SK-N-SH (cell line): ENCODE data around the gene ETV1.

Experiments used
- CTCF ChIP-seq: fragments of 200-600 bp; sonication (generic); IDR thresholded peaks from 2 replicates; pipeline ENCODE4 v1.6.1; 2017; ENCODE audit warnings: antibody characterized with exemption, mild to moderate bottlenecking, moderate library complexity
- EZH2phosphoT487 ChIP-seq: fragments of 200-600 bp; sonication (generic); IDR thresholded peaks from 2 replicates; pipeline ENCODE4 v1.6.1; 2017; ENCODE audit warnings: low read depth, mixed run types, mild to moderate bottlenecking, antibody characterized with exemption, moderate library complexity, borderline replicate concordance
- GABPA ChIP-seq: IDR thresholded peaks from 2 replicates; pipeline ENCODE4 v1.4.0; 2012; ENCODE audit warnings: low read depth, mild to moderate bottlenecking
- NFIC ChIP-seq: IDR thresholded peaks from 2 replicates; pipeline ENCODE4 v1.4.0; 2012; ENCODE audit warnings: borderline replicate concordance
- RFX5 ChIP-seq: IDR thresholded peaks from 2 replicates; pipeline ENCODE4 v1.6.1; 2012; ENCODE audit warnings: mild to moderate bottlenecking, improper control_type of control experiment, low read length
- SMC3 ChIP-seq: IDR thresholded peaks from 2 replicates; pipeline ENCODE4 v1.6.1; 2012; ENCODE audit warnings: low read depth, low read length, improper control_type of control experiment
- TAF1 ChIP-seq: IDR thresholded peaks from 2 replicates; pipeline ENCODE4 v1.6.1; 2012; ENCODE audit warnings: low read depth, mild to moderate bottlenecking, low read length, moderate library complexity, borderline replicate concordance
- USF1 ChIP-seq: IDR thresholded peaks from 2 replicates; pipeline ENCODE4 v1.4.0; 2012; ENCODE audit warnings: low read depth, borderline replicate concordance
- YY1 ChIP-seq: IDR thresholded peaks from 2 replicates; pipeline ENCODE4 v1.4.0; 2012; ENCODE audit warnings: low read depth, mild to moderate bottlenecking
- TF ChIP-seq, protein P1 (sequence below): IDR thresholded peaks from 2 replicates; pipeline ENCODE4 v1.6.1; 2012; ENCODE audit warnings: mild to moderate bottlenecking, low read depth, low read length, moderate library complexity
- TF ChIP-seq, protein P2 (sequence below): fragments of 150-350 bp; IDR thresholded peaks from 2 replicates; pipeline ENCODE4 v1.6.1; 2017; ENCODE audit warnings: antibody characterized with exemption, low read length, low read depth, borderline replicate concordance
- TF ChIP-seq, protein P3 (sequence below): IDR thresholded peaks from 2 replicates; pipeline ENCODE4 v1.4.0; 2012; ENCODE audit warnings: low read depth

DNA sequence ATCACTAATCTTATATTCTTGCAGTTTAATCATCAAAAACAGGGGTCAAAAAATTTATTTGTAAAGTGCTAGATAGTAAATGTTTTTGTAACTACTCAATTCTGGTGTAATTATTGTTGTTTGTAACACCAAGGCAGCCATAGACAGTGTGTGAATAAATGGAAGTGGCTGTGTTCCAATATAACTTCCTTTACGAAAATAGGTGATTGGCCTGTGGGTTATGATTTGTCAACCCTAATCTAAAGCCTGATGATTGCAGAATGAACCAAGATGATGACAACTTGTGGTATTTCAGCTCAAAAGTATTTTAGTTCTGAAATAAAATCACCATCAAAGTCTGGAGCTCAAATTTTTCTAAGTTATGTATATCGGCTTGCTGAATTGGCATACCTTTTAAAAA lies 34.4 kb upstream of the ETV1 start:
- TF ChIP-seq CTCF (no peak), YY1 (no peak), GABPA (no peak), SMC3 (no peak), EZH2phosphoT487 (no peak), USF1 (no peak), RFX5 (no peak), NFIC (no peak), TAF1 (no peak)
- TF ChIP-seq, protein P1, sequence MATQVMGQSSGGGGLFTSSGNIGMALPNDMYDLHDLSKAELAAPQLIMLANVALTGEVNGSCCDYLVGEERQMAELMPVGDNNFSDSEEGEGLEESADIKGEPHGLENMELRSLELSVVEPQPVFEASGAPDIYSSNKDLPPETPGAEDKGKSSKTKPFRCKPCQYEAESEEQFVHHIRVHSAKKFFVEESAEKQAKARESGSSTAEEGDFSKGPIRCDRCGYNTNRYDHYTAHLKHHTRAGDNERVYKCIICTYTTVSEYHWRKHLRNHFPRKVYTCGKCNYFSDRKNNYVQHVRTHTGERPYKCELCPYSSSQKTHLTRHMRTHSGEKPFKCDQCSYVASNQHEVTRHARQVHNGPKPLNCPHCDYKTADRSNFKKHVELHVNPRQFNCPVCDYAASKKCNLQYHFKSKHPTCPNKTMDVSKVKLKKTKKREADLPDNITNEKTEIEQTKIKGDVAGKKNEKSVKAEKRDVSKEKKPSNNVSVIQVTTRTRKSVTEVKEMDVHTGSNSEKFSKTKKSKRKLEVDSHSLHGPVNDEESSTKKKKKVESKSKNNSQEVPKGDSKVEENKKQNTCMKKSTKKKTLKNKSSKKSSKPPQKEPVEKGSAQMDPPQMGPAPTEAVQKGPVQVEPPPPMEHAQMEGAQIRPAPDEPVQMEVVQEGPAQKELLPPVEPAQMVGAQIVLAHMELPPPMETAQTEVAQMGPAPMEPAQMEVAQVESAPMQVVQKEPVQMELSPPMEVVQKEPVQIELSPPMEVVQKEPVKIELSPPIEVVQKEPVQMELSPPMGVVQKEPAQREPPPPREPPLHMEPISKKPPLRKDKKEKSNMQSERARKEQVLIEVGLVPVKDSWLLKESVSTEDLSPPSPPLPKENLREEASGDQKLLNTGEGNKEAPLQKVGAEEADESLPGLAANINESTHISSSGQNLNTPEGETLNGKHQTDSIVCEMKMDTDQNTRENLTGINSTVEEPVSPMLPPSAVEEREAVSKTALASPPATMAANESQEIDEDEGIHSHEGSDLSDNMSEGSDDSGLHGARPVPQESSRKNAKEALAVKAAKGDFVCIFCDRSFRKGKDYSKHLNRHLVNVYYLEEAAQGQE = no peak
- TF ChIP-seq, protein P2, sequence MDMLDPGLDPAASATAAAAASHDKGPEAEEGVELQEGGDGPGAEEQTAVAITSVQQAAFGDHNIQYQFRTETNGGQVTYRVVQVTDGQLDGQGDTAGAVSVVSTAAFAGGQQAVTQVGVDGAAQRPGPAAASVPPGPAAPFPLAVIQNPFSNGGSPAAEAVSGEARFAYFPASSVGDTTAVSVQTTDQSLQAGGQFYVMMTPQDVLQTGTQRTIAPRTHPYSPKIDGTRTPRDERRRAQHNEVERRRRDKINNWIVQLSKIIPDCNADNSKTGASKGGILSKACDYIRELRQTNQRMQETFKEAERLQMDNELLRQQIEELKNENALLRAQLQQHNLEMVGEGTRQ = no peak
- TF ChIP-seq, protein P3, sequence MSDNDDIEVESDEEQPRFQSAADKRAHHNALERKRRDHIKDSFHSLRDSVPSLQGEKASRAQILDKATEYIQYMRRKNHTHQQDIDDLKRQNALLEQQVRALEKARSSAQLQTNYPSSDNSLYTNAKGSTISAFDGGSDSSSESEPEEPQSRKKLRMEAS = no peak
